CD4-positive, alpha-beta T cell (primary cell): ENCODE data around the gene PRSS50. TPM values are rescaled to one million over a fixed set of nuclear protein-coding genes. Genes with fewer than 3 reads are reported as not detected.

Source experiments
- ATAC-seq: fragments of 200-7000 bp; cut with Tn5 transposase; one replicate; pipeline ENCODE4 v1.10.0; 2022; ENCODE audit warnings: mild to moderate bottlenecking; ENCODE audit not compliant: poor library complexity
- CTCF ChIA-PET: fragments of 350-600 bp; sonication (Branson Sonifier 250); formaldehyde crosslinking; loops from one replicate; lab custom pipeline; 2021; ENCODE audit warnings: antibody characterized with exemption, inconsistent platforms; lab: Charles Lee
- POLR2A ChIA-PET: fragments of 350-600 bp; sonication (Branson Sonifier 250); formaldehyde crosslinking; loops from one replicate; lab custom pipeline; 2021; ENCODE audit warnings: antibody characterized with exemption, inconsistent platforms; lab: Charles Lee
- DNase-seq, 14 experiments: peaks; one replicate each; pipeline ENCODE4 v3.0.0-alpha.2; 2013 to 2020; ENCODE audit warnings: mixed read lengths in 2 of 14
- H3K27ac ChIP-seq, 2 donors: one replicate each; pipeline versions ENCODE4 v1.5.1 to v1.7.0; 2013; ENCODE audit warnings: low read length in 2 of 2, low read depth in 1 of 2, mild to moderate bottlenecking in 1 of 2
- H3K27me3 ChIP-seq, 2 experiments: 1 replicate in 1 of 2; 2 replicates in 1 of 2; pipeline versions ENCODE4 v1.6.1 to v1.7.0; 2013; ENCODE audit warnings: low read length in 2 of 2, control low read depth in 1 of 2, mild to moderate bottlenecking in 1 of 2, moderate library complexity in 1 of 2; ENCODE audit not compliant: insufficient read depth in 2 of 2, control insufficient read depth in 1 of 2
- H3K36me3 ChIP-seq: one replicate; pipeline ENCODE4 v1.6.1; 2013; ENCODE audit warnings: low read length, control low read depth; ENCODE audit not compliant: insufficient read depth
- H3K4me1 ChIP-seq: one replicate; pipeline ENCODE4 v1.6.1; 2013; ENCODE audit warnings: low read length, control low read depth; ENCODE audit not compliant: insufficient read depth
- H3K4me3 ChIP-seq: one replicate; pipeline ENCODE4 v1.5.1; 2013; ENCODE audit warnings: mild to moderate bottlenecking, low read length, moderate library complexity
- H3K9me3 ChIP-seq, 2 experiments: 1 replicate in 1 of 2; 2 replicates in 1 of 2; pipeline versions ENCODE4 v1.6.1 to v1.7.0; 2013; ENCODE audit warnings: low read length in 2 of 2, mild to moderate bottlenecking in 2 of 2, control low read depth in 1 of 2, moderate library complexity in 1 of 2; ENCODE audit not compliant: control insufficient read depth in 1 of 2, insufficient read depth in 1 of 2
- H3K27ac Mint-ChIP-seq: one replicate; pipeline ENCODE4 v1.8.0; 2020; ENCODE audit warnings: mixed read lengths
- H3K27me3 Mint-ChIP-seq: one replicate; pipeline ENCODE4 v1.8.0; 2021; ENCODE audit warnings: mixed read lengths
- H3K36me3 Mint-ChIP-seq: one replicate; pipeline ENCODE4 v1.8.0; 2021; ENCODE audit warnings: low read depth, mixed read lengths
- H3K4me1 Mint-ChIP-seq: one replicate; pipeline ENCODE4 v1.8.0; 2021; ENCODE audit warnings: low read depth, mixed read lengths
- H3K4me3 Mint-ChIP-seq: one replicate; pipeline ENCODE4 v1.8.0; 2020; ENCODE audit warnings: mild to moderate bottlenecking, mixed read lengths
- H3K9me3 Mint-ChIP-seq: one replicate; pipeline ENCODE4 v1.8.0; 2020; ENCODE audit warnings: mixed read lengths
- CTCF ChIP-seq: fragments of 200-600 bp; IDR thresholded peaks from one replicate; pipeline ENCODE4 v1.8.0; 2022; ENCODE audit warnings: antibody characterized with exemption, mild to moderate bottlenecking
- intact Hi-C, 2 experiments: fragments of 100-400 bp; cut with DNase I in 1 of 2; cut with micrococcal nuclease in 1 of 2; formaldehyde crosslinking; loops; one replicate each; pipeline versions ENCODE4 v1.15.1 to v1.9.0; 2023 to 2025; cut with DNase I, micrococcal nuclease
- total RNA-seq, 174 experiments: library from RNA in 2 of 174; stranded (reverse) in 2 of 174; gene quantifications; one replicate each; pipeline ENCODE4 v1.2.3 and lab custom pipeline; 2021 to 2026

The PRSS50 gene
- total RNA-seq, 2 experiments from 2014 or later, result not detected

- ATAC-seq (no peak), DNase-seq (peak in 1 of 14 experiments; percentile 4)
- Histone ChIP-seq H3K36me3 (no peaks in the 10 kb centered on the region), H3K4me1 (no peaks in the 10 kb centered on the region), H3K27me3 (no peaks in the 10 kb centered on the region), H3K4me3 (no peak overlapping the region), H3K27ac (no peak overlapping the region), H3K9me3 (no peaks in the 10 kb centered on the region)
- no peak overlapping the region for H3K4me3 Mint-ChIP-seq
- TF ChIP-seq CTCF, result no peak
- H3K36me3 Mint-ChIP-seq, result peaks cover 3% of the 10 kb centered on the region
- H3K4me1 Mint-ChIP-seq, result no peaks in the 10 kb centered on the region
- H3K27ac Mint-ChIP-seq, result no peak overlapping the region
- intact Hi-C loops, result no loop called here
- ChIA-PET POLR2A (no interaction called here), CTCF (no interaction called here)
- no peaks in the 10 kb centered on the region for H3K27me3 Mint-ChIP-seq
- no peaks in the 10 kb centered on the region for H3K9me3 Mint-ChIP-seq
Measured at GRCh38 chr3:46666453-46666845, 51.2 kb downstream of the PRSS50 start.

GRCh38 chr3:46665763-46666452 is 51.8 kb downstream of the PRSS50 start:
- Mint-ChIP-seq H3K9me3 (no peaks in the 10 kb centered on the region), H3K4me3 (no peak overlapping the region), H3K27me3 (no peaks in the 10 kb centered on the region), H3K36me3 (no peaks in the 10 kb centered on the region), H3K27ac (no peak overlapping the region), H3K4me1 (no peaks in the 10 kb centered on the region)
- no peak overlapping the region for H3K4me3 ChIP-seq
- no peaks in the 10 kb centered on the region for H3K9me3 ChIP-seq
- POLR2A ChIA-PET, result no interaction called here
- ATAC-seq (no peak), DNase-seq (no peak)
- no peaks in the 10 kb centered on the region for H3K36me3 ChIP-seq
- intact Hi-C loops, result no loop called here
- no peaks in the 10 kb centered on the region for H3K4me1 ChIP-seq
- no peaks in the 10 kb centered on the region for H3K27me3 ChIP-seq
- no peak for TF ChIP-seq CTCF
- H3K27ac ChIP-seq, result no peak overlapping the region
- CTCF ChIA-PET, result no interaction called here

- no peak overlapping the region for H3K4me3 Mint-ChIP-seq
- TF ChIP-seq CTCF, result no peak
- CTCF ChIA-PET, result no interaction called here
- intact Hi-C loops, result no loop called here
- H3K36me3 ChIP-seq, result no peaks in the 10 kb centered on the region
- no peaks in the 10 kb centered on the region for H3K9me3 ChIP-seq
- no peaks in the 10 kb centered on the region for H3K4me1 Mint-ChIP-seq
- no peaks in the 10 kb centered on the region for H3K27me3 ChIP-seq
- no peak overlapping the region for H3K4me3 ChIP-seq
- no peaks in the 10 kb centered on the region for H3K36me3 Mint-ChIP-seq
- no peaks in the 10 kb centered on the region for H3K4me1 ChIP-seq
- H3K9me3 Mint-ChIP-seq, result no peaks in the 10 kb centered on the region
- no peak overlapping the region for H3K27ac ChIP-seq
- no peak overlapping the region for H3K27ac Mint-ChIP-seq
- no peaks in the 10 kb centered on the region for H3K27me3 Mint-ChIP-seq
- POLR2A ChIA-PET, result no interaction called here
- DNase-seq (no peak), ATAC-seq (no peak)
Measured at GRCh38 chr3:46664971-46665762, 52.5 kb downstream of the PRSS50 start.
